ENCODE measurements around the gene PFN3.

DNA sequence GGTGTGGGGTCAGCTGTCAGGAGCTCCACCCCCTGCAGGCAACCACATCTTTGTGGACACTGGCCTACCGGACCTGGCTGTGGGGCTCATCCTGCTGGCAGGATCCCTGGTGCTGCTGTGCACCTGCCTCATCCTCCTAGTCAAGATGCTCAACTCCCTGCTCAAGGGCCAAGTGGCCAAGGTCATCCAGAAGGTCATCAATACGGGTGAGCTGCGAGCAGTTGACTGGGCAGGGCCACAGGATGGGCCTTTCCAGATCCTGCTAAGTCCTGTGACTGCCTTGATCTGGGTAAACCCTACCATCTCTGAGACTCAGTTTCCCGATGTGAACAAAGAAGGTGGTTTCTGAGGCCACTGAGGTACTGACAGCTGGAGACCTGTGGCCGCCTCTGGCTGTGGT lies 6.5 kb downstream of the PFN3 start:
- no peak for TF ChIP-seq GATA2 (IDR thresholded peaks at IDR 0.05; ENCODE audit: low read depth, low read length)
- TF ChIP-seq GATA3 (IDR thresholded peaks at IDR 0.05; ENCODE audit: low read depth, low read length), result no peak

All from SH-SY5Y (cell line).